ENCODE data around the gene TNN.
"Not testable (repeated sequence)": the region's sequence is repeated elsewhere in the genome, so short reads cannot be mapped to it uniquely, and the experiment has no call there.

Gene TNN

DNA sequence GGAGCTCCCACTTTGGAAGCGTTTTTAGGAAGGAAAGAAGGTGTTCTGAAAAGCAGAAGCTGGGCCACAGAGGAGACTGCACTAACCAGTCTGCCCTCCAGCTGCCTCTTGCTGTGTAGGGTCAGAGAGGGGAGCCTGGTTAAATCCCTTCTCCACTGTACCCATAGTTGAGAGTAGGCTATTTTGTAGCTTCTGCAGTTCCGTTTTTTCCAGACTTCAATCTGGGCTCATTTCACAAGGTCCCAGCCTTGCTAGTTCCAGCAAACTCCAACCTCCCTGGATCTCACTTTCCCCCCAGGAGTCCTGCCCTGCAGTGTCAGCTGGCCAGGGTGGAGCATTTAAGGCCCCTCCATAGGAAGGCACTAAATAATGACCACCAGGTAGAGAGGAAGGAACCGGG lies 11.0 kb downstream of the TNN start:
- Mint-ChIP-seq H3K27me3 (no peaks in the 10 kb centered on the region), H3K9me3 (no peaks in the 10 kb centered on the region), H3K4me1 (ENCODE audit: low read depth) (peaks cover 4% of the 10 kb centered on the region), H3K36me3 (ENCODE audit: low read depth) (no peaks in the 10 kb centered on the region), H3K4me3 (no peak overlapping the region), H3K27ac (no peak overlapping the region)
- intact Hi-C loops (cut with micrococcal nuclease), result no loop called here

- H3K4me3 Mint-ChIP-seq, result no peak overlapping the region
- H3K27me3 Mint-ChIP-seq, result no peaks in the 10 kb centered on the region
- H3K4me1 Mint-ChIP-seq (ENCODE audit: low read depth), result no peaks in the 10 kb centered on the region
- intact Hi-C loops (cut with micrococcal nuclease), result no loop called here
- no peaks in the 10 kb centered on the region for H3K36me3 Mint-ChIP-seq (ENCODE audit: low read depth)
- H3K27ac Mint-ChIP-seq, result no peak overlapping the region
- H3K9me3 Mint-ChIP-seq, result no peaks in the 10 kb centered on the region
Measured at GRCh38 chr1:175079338-175079737, 11.7 kb downstream of the TNN start.

- Mint-ChIP-seq H3K9me3 (no peaks in the 10 kb centered on the region), H3K36me3 (ENCODE audit: low read depth) (no peaks in the 10 kb centered on the region), H3K4me3 (no peak overlapping the region), H3K27me3 (no peaks in the 10 kb centered on the region), H3K4me1 (ENCODE audit: low read depth) (no peaks in the 10 kb centered on the region), H3K27ac (no peak overlapping the region)
- intact Hi-C loops (cut with micrococcal nuclease), result no loop called here
Measured at GRCh38 chr1:175080030-175080429, 12.4 kb downstream of the TNN start.

DNA sequence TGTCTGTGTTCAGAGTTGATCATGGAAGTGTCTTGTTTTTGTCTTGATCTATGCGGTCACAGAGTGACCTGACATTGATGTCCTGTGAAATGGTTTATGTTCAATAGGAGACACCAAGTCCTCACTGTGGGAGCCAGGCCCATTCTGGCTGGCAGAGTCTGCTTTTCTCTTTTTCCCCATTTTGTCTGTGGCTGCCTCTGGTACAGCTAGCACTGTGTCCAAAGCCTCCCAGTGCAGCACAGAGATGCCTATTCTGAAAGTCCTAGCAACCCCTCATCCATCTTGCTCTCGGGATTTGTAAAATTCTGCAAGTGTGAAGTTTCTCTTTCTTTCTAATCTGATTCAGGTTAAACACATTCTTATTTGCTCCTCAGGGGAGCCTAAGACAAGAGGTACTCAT lies 14.3 kb downstream of the TNN start:
- no peak overlapping the region for H3K27ac Mint-ChIP-seq
- no peaks in the 10 kb centered on the region for H3K36me3 Mint-ChIP-seq (ENCODE audit: low read depth)
- no peak overlapping the region for H3K4me3 Mint-ChIP-seq
- no peaks in the 10 kb centered on the region for H3K27me3 Mint-ChIP-seq
- no peaks in the 10 kb centered on the region for H3K4me1 Mint-ChIP-seq (ENCODE audit: low read depth)
- H3K9me3 Mint-ChIP-seq, result no peaks in the 10 kb centered on the region
- intact Hi-C loops (cut with micrococcal nuclease), result no loop called here

GRCh38 chr1:175088525-175088951 lies 20.9 kb downstream of the TNN start:
- H3K27ac Mint-ChIP-seq, result no peak overlapping the region
- H3K36me3 Mint-ChIP-seq (ENCODE audit: low read depth), result no peaks in the 10 kb centered on the region
- H3K9me3 Mint-ChIP-seq, result no peaks in the 10 kb centered on the region
- H3K4me3 Mint-ChIP-seq, result no peak overlapping the region
- intact Hi-C loops (cut with micrococcal nuclease), result no loop called here
- H3K27me3 Mint-ChIP-seq, result no peaks in the 10 kb centered on the region
- H3K4me1 Mint-ChIP-seq (ENCODE audit: low read depth), result peaks cover 12% of the 10 kb centered on the region

DNA sequence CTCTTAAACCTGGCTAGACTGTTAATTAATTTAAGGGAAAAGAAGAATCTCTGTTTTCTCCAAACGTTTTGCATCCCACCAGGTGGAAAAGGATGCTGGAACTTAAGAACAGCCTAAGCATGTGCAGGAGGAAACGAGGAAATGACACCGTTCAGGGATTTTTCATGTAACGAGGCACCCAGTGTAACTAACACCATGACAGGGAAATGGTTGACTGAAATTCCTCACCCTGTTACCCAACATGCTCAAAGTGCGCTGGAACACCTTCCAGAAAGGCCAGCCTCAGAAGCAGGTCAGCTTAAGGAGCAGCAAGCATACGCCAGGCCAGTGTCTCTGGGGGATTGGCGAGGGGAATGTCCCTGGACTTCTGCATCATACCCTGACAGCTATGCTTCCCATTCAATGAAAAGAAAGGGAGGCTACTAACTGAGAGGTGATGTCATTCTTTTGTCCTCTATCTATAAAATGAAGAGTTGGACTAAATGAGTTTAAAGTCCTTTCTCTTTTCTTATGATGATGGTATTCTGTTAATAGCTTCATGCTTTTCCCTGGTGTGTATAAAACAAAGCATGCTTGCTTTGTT lies 21.6 kb downstream of the TNN start:
- intact Hi-C loops (cut with micrococcal nuclease), result no loop called here
- Mint-ChIP-seq H3K4me1 (ENCODE audit: low read depth) (peaks cover 12% of the 10 kb centered on the region), H3K27ac (no peak overlapping the region), H3K36me3 (ENCODE audit: low read depth) (no peaks in the 10 kb centered on the region), H3K4me3 (no peak overlapping the region), H3K27me3 (no peaks in the 10 kb centered on the region), H3K9me3 (no peaks in the 10 kb centered on the region)

DNA sequence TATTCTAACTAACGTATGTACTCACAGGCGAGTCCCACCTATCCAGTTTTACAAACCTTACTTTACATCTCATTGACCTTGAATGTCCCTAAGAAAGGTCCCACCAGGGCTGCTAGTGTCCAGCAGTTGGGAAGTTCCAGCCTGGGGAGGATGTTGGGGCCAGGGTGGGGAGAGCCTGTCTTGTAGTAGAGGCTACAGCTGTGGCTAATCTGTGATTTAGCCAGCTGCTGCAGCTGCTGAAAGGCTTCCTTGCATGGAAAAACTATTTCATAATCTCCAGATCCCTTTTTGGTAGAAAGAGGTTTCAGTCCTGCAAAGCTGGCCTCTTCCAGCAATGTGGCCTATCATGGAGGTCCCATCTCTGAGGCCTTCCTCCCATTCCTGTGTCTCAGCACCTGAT lies 23.1 kb downstream of the TNN start:
- Mint-ChIP-seq H3K36me3 (ENCODE audit: low read depth) (no peaks in the 10 kb centered on the region), H3K27me3 (no peaks in the 10 kb centered on the region), H3K4me1 (ENCODE audit: low read depth) (peaks cover 14% of the 10 kb centered on the region), H3K9me3 (no peaks in the 10 kb centered on the region), H3K4me3 (no peak overlapping the region), H3K27ac (no peak overlapping the region)
- intact Hi-C loops (cut with micrococcal nuclease), result no loop called here

DNA sequence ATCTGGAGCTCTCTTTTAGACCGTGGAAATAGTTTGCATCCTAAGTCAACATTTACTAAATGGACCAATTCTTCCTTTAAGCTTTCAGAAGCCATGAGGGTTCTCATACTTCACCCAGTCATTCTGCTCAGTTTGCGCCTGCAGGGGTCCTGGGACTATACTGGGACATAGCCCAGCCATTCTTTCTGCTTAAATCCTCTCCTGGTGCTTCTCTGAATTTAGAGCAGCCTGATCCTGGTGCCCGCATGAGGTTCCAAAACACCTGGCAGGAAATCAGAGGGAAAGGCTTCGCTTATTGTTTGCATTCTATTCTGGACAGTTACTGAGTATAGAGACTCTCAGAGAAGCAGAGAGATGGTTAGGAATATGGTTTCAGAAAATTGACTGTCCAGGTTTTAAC lies 27.0 kb downstream of the TNN start:
- Mint-ChIP-seq H3K4me3 (no peak overlapping the region), H3K4me1 (ENCODE audit: low read depth) (peaks cover 28% of the 10 kb centered on the region), H3K27me3 (no peaks in the 10 kb centered on the region)

DNA sequence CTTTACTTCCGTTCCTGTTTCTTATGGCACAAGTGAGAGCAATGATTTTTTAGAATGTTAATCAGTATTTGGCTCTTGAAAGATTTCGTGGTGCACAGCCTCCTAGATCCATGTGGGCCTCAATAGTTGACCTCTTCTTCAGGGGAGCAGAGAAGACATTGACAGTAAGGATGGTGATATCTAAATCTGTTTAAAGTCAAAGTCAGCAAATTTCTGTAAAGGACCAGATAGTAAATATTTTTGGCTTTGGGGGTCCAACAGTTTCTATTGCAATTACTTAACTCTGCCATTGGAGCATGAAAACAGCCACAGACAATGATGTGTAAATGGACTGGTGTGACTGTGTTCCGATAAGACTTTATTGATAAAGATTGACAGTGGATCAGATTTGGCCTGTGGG lies 27.4 kb downstream of the TNN start:
- Mint-ChIP-seq H3K4me1 (ENCODE audit: low read depth) (peaks cover 28% of the 10 kb centered on the region), H3K27ac (no peak overlapping the region), H3K36me3 (ENCODE audit: low read depth) (no peaks in the 10 kb centered on the region), H3K9me3 (no peaks in the 10 kb centered on the region), H3K4me3 (no peak overlapping the region), H3K27me3 (no peaks in the 10 kb centered on the region)
- intact Hi-C loops (cut with micrococcal nuclease), result no loop called here

More for the DNA sequence above, 27.0 kb downstream of the TNN start:
- H3K9me3 Mint-ChIP-seq, result no peaks in the 10 kb centered on the region
- intact Hi-C loops (cut with micrococcal nuclease), result no loop called here
- no peaks in the 10 kb centered on the region for H3K36me3 Mint-ChIP-seq (ENCODE audit: low read depth)
- H3K27ac Mint-ChIP-seq, result no peak overlapping the region

- Mint-ChIP-seq H3K27me3 (no peaks in the 10 kb centered on the region), H3K9me3 (no peaks in the 10 kb centered on the region), H3K4me3 (no peak overlapping the region), H3K4me1 (ENCODE audit: low read depth) (peaks cover 18% of the 10 kb centered on the region), H3K36me3 (ENCODE audit: low read depth) (no peaks in the 10 kb centered on the region), H3K27ac (no peak overlapping the region)
- intact Hi-C loops (cut with micrococcal nuclease), result no loop called here
Measured at GRCh38 chr1:175095978-175096607, 28.5 kb downstream of the TNN start.

GRCh38 chr1:175097361-175097760 lies 29.7 kb downstream of the TNN start:
- Mint-ChIP-seq H3K27ac (no peak overlapping the region), H3K36me3 (ENCODE audit: low read depth) (no peaks in the 10 kb centered on the region), H3K9me3 (no peaks in the 10 kb centered on the region), H3K4me1 (ENCODE audit: low read depth) (peaks cover 16% of the 10 kb centered on the region), H3K27me3 (no peaks in the 10 kb centered on the region), H3K4me3 (no peak overlapping the region)
- intact Hi-C loops (cut with micrococcal nuclease), result no loop called here

DNA sequence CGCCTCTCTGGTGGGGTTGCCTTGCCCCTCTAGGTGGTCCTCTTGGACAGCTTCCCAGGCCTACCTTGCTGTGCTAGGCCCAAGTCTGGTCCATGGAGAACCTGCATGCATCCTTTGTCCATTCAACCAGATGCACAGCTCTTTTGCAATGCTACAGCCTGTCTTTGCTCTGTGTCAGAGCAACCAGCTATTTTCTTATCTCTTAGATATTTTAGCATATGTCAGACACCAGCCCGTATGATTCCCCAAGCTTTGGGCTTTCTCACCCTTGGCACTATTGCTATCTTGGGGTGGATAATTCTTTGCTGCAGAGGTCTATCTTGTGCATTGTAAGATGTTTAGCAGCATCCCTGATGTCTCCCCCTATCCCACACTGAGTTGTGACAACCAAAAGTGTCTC lies 32.3 kb downstream of the TNN start:
- Mint-ChIP-seq H3K36me3 (ENCODE audit: low read depth) (no peaks in the 10 kb centered on the region), H3K27me3 (no peaks in the 10 kb centered on the region), H3K9me3 (peaks cover 9% of the 10 kb centered on the region), H3K27ac (no peak overlapping the region), H3K4me3 (no peak overlapping the region), H3K4me1 (ENCODE audit: low read depth) (peaks cover 16% of the 10 kb centered on the region)
- intact Hi-C loops (cut with micrococcal nuclease), result no loop called here

GRCh38 chr1:175102166-175102565 lies 34.5 kb downstream of the TNN start:
- H3K9me3 Mint-ChIP-seq, result peaks cover 21% of the 10 kb centered on the region
- intact Hi-C loops (cut with micrococcal nuclease); H3K36me3 Mint-ChIP-seq (ENCODE audit: low read depth); H3K27me3 Mint-ChIP-seq; H3K4me3 Mint-ChIP-seq; H3K27ac Mint-ChIP-seq: not testable (repeated sequence)
- H3K4me1 Mint-ChIP-seq (ENCODE audit: low read depth), result peaks cover 11% of the 10 kb centered on the region

GRCh38 chr1:175106536-175106935 lies 38.9 kb downstream of the TNN start:
- H3K9me3 Mint-ChIP-seq, result peaks cover 26% of the 10 kb centered on the region
- H3K36me3 Mint-ChIP-seq (ENCODE audit: low read depth); H3K27ac Mint-ChIP-seq; intact Hi-C loops (cut with micrococcal nuclease); H3K27me3 Mint-ChIP-seq; H3K4me3 Mint-ChIP-seq; H3K4me1 Mint-ChIP-seq (ENCODE audit: low read depth): not testable (repeated sequence)

GRCh38 chr1:175108331-175108820 lies 40.7 kb downstream of the TNN start:
- H3K4me1 Mint-ChIP-seq (ENCODE audit: low read depth); H3K27ac Mint-ChIP-seq; intact Hi-C loops (cut with micrococcal nuclease); H3K36me3 Mint-ChIP-seq (ENCODE audit: low read depth); H3K27me3 Mint-ChIP-seq; H3K4me3 Mint-ChIP-seq: not testable (repeated sequence)
- peaks cover 32% of the 10 kb centered on the region for H3K9me3 Mint-ChIP-seq
